Measurements from ENCODE around the gene EDAR. TPM values are rescaled to one million over a fixed set of nuclear protein-coding genes. Genes with fewer than 3 reads are reported as not detected.

Gene EDAR
- total RNA-seq, 1 donor from 2014 or later = 1.0 TPM

DNA sequence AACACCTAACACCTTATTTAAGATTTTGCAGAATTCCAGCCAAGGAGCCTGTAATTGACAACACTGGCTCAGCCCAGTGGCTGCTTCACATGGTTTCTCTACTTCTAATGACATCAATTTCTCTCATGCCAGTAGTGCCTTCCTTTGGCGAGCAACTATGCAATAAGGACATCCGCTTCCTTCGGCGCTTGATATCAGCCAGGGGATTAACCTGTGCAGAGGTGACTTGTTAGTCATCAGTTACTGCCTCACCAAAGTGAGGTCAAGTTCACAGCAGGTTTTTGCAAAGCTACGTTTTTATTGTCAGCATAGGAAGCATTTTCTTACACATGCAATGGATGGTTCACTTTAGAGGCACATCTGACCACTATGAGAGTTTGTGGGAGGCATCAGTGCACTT is 24.0 kb upstream of the EDAR start:
- TF ChIP-seq, protein P1, sequence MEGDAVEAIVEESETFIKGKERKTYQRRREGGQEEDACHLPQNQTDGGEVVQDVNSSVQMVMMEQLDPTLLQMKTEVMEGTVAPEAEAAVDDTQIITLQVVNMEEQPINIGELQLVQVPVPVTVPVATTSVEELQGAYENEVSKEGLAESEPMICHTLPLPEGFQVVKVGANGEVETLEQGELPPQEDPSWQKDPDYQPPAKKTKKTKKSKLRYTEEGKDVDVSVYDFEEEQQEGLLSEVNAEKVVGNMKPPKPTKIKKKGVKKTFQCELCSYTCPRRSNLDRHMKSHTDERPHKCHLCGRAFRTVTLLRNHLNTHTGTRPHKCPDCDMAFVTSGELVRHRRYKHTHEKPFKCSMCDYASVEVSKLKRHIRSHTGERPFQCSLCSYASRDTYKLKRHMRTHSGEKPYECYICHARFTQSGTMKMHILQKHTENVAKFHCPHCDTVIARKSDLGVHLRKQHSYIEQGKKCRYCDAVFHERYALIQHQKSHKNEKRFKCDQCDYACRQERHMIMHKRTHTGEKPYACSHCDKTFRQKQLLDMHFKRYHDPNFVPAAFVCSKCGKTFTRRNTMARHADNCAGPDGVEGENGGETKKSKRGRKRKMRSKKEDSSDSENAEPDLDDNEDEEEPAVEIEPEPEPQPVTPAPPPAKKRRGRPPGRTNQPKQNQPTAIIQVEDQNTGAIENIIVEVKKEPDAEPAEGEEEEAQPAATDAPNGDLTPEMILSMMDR (IDR thresholded peaks at IDR 0.05; ENCODE audit: insufficient read depth, low read length, poor library complexity, severe bottlenecking) = no peak
- Histone ChIP-seq H3K27me3 (ENCODE audit: control insufficient read depth, insufficient read depth, low read length) (peaks cover 4% of the 10 kb centered on the region), H3K36me3 (ENCODE audit: control insufficient read depth, insufficient read depth, low read length) (no peaks in the 10 kb centered on the region), H3K4me3 (ENCODE audit: low read depth, low read length) (no peak overlapping the region)
- no peak for DNase-seq (ENCODE audit: low read depth)

DNA sequence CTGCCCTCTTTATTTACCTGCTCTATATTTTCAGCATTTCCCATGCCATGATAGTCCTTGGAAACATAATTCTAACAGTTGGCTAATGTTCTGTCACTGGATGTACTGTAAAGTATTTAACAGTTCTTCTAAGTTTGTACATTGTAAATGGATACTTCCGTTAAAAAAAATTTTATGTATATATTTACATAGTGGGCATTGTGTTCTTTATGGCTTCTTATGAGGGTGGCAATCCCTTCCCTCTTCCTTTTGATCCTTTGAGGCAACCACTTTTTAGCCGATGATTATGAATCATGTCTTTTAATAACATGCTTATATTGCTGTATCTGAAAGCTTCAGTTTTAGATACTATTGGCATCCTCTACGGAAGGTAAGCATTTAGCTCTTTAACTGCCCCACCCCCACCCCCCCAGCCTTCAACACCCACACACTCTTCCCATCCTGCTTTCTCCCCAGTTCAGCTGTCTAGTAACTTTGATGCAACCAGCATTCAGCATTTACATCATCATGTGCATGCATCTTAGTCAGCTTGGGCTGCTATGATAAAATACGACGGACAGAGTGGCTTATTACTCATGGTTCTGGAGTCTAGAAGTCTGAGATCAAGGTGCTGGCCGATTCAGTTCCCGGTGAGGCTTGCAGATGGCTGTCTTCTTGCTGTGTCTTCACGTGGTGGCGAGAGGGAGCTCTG is 21.0 kb upstream of the EDAR start:
- H3K36me3 ChIP-seq (ENCODE audit: control insufficient read depth, insufficient read depth, low read length) = no peaks in the 10 kb centered on the region
- DNase-seq (ENCODE audit: low read depth) = no peak
- H3K27me3 ChIP-seq (ENCODE audit: control insufficient read depth, insufficient read depth, low read length) = peaks cover 3% of the 10 kb centered on the region
- no peak overlapping the region for H3K4me3 ChIP-seq (ENCODE audit: low read depth, low read length)
- TF ChIP-seq, protein P1 (IDR thresholded peaks at IDR 0.05; ENCODE audit: insufficient read depth, low read length, poor library complexity, severe bottlenecking) = no peak

DNA sequence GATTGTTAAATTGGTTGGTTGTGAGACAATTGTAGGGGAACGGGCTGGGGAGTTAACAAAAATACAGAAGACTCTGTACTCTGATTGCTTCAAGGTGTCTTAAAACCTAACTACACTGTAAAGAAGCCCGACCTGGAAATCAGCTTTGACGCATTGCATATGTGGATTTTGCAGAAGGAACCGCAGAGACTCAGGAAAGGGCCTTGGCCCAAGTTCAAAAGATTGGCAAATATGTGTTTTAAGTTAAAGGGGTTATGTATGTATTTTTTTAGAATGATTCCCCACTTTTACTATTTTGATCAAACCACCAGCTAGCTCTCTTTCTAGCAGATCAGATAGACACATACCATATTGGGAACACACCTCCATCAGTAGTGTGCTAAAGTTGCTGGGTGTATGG is 18.0 kb upstream of the EDAR start:
- peaks cover 3% of the 10 kb centered on the region for H3K27me3 ChIP-seq (ENCODE audit: control insufficient read depth, insufficient read depth, low read length)
- no peak for DNase-seq (ENCODE audit: low read depth)
- TF ChIP-seq, protein P1 (IDR thresholded peaks at IDR 0.05; ENCODE audit: insufficient read depth, low read length, poor library complexity, severe bottlenecking) = no peak
- no peak overlapping the region for H3K4me3 ChIP-seq (ENCODE audit: low read depth, low read length)
- H3K36me3 ChIP-seq (ENCODE audit: control insufficient read depth, insufficient read depth, low read length) = no peaks in the 10 kb centered on the region

DNA sequence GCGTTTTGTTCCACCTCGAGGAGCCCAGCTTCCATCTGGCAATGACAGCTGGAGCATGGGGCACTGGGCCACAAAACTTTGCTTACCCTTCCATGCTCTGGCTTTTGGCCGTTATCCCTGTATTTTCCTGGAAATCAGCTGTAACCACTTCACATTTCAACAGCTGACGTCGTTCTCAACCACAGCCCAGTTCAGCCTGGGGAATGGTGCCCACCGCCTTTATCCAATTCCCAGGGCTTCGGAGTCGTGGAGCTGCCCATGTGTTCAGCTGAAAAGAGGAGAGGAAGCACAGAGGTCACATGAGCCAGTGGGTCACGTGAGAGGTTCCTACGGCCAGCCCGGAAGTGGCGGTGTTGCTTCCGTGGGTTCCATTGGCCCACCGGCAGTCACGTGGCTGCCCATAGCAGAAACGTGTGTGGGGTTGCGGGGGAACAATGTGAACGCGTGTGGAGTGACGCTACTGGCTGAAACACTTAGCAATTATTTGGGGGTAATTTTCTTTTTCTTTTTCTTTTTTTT is 16.7 kb upstream of the EDAR start:
- Histone ChIP-seq H3K4me3 (ENCODE audit: low read depth, low read length) (no peak overlapping the region), H3K36me3 (ENCODE audit: control insufficient read depth, insufficient read depth, low read length) (no peaks in the 10 kb centered on the region), H3K27me3 (ENCODE audit: control insufficient read depth, insufficient read depth, low read length) (peaks cover under 1% of the 10 kb centered on the region)
- TF ChIP-seq, protein P1 (IDR thresholded peaks at IDR 0.05; ENCODE audit: insufficient read depth, low read length, poor library complexity, severe bottlenecking) = no peak
- no peak for DNase-seq (ENCODE audit: low read depth)

DNA sequence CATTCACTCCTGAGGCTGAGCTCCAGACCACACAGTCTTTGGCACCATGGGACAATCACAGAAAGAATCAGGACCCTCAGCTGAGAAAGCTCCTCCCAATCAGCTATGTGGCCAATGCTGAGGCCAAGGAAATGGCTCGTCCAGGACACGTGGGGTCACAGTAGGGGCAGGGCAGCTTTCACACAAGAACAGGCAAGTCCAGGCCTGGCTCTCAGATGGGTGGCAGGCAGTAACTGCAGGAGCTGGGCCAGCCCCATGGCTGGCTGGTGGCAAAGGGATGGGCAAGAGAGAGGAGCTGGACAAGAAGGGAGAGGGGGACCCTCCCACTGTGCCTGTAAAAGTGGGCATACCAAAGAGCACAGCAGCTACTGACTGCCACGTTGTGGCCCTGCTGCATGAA is 12.2 kb upstream of the EDAR start:
- DNase-seq (ENCODE audit: low read depth) = no peak
- H3K27me3 ChIP-seq (ENCODE audit: control insufficient read depth, insufficient read depth, low read length) = no peaks in the 10 kb centered on the region
- TF ChIP-seq, protein P1 (IDR thresholded peaks at IDR 0.05; ENCODE audit: insufficient read depth, low read length, poor library complexity, severe bottlenecking) = no peak
- H3K4me3 ChIP-seq (ENCODE audit: low read depth, low read length) = no peak overlapping the region
- no peaks in the 10 kb centered on the region for H3K36me3 ChIP-seq (ENCODE audit: control insufficient read depth, insufficient read depth, low read length)

DNA sequence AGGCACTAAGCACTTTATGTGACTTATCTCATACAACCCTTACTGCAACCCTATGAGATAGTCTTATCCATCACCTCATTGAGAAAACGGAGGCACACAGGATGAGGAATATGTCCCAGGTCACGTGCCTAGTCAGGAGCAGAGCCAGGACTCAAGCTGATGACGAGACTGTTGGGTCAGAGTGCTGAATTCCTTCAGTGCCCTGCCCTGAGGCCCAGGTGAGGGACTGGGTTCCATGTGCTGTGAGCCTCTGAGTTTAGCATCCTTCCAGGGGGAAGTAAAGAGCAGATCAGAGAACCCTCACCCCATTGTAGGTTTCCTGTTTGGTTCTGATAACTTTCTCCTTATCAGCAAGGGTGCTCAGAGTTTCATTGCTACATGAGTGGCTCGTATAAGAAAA is 11.7 kb upstream of the EDAR start:
- no peak for DNase-seq (ENCODE audit: low read depth)
- no peaks in the 10 kb centered on the region for H3K36me3 ChIP-seq (ENCODE audit: control insufficient read depth, insufficient read depth, low read length)
- H3K27me3 ChIP-seq (ENCODE audit: control insufficient read depth, insufficient read depth, low read length) = no peaks in the 10 kb centered on the region
- TF ChIP-seq, protein P1 (IDR thresholded peaks at IDR 0.05; ENCODE audit: insufficient read depth, low read length, poor library complexity, severe bottlenecking) = no peak
- H3K4me3 ChIP-seq (ENCODE audit: low read depth, low read length) = no peak overlapping the region
